Smooth muscle cell (in vitro differentiated cells): ENCODE data around the gene HSP90AA1. TPM values are rescaled to one million over a fixed set of nuclear protein-coding genes. Genes with fewer than 3 reads are reported as not detected.

Experiments used
- DNase-seq: peaks from one replicate; lab custom pipeline; 2025; ENCODE audit not compliant: unreplicated experiment; lab: John Stamatoyannopoulos, UW
- H2AFZ ChIP-seq: fragments of 200-600 bp; sonication (generic); 2 replicates; pipeline ENCODE4 v1.6.0; 2016; ENCODE audit warnings: antibody characterized with exemption, low read depth, mild to moderate bottlenecking
- H3F3A ChIP-seq: fragments of 200-600 bp; sonication (generic); 2 replicates; pipeline ENCODE4 v1.6.0; 2017; ENCODE audit warnings: antibody characterized with exemption, low read depth
- H3K27ac ChIP-seq: fragments of 200-600 bp; sonication (generic); 2 replicates; pipeline ENCODE4 v1.5.1; 2016; ENCODE audit warnings: low read depth, mild to moderate bottlenecking
- H3K27me3 ChIP-seq: fragments of 200-600 bp; sonication (generic); 2 replicates; pipeline ENCODE4 v1.6.1; 2016; ENCODE audit warnings: low read depth, mild to moderate bottlenecking
- H3K36me3 ChIP-seq: fragments of 200-600 bp; sonication (generic); 2 replicates; pipeline ENCODE4 v1.5.1; 2016; ENCODE audit warnings: low read depth
- H3K4me1 ChIP-seq: fragments of 200-600 bp; sonication (generic); 2 replicates; pipeline ENCODE4 v1.5.1; 2016; ENCODE audit warnings: low read depth
- H3K4me2 ChIP-seq: fragments of 200-600 bp; sonication (generic); 2 replicates; pipeline ENCODE4 v1.6.0; 2016; ENCODE audit warnings: mild to moderate bottlenecking
- H3K4me3 ChIP-seq: fragments of 200-600 bp; sonication (generic); 2 replicates; pipeline ENCODE4 v1.5.1; 2016; ENCODE audit warnings: mild to moderate bottlenecking
- H3K79me2 ChIP-seq: fragments of 200-600 bp; sonication (generic); 2 replicates; pipeline ENCODE4 v1.6.0; 2016; ENCODE audit warnings: low read depth, mild to moderate bottlenecking
- H3K9ac ChIP-seq: fragments of 200-600 bp; sonication (generic); 2 replicates; pipeline ENCODE4 v1.6.0; 2016; ENCODE audit warnings: low read depth
- H3K9me3 ChIP-seq: fragments of 200-600 bp; sonication (generic); replicated peaks from 2 replicates; pipeline ENCODE4 v1.5.1; 2016; ENCODE audit warnings: low read depth
- H4K20me1 ChIP-seq: fragments of 200-600 bp; sonication (generic); 2 replicates; pipeline ENCODE4 v1.6.0; 2016; ENCODE audit warnings: low read depth
- CTCF ChIP-seq: fragments of 200-600 bp; sonication (generic); IDR thresholded peaks from 2 replicates; pipeline ENCODE4 v1.5.1; 2017; ENCODE audit warnings: borderline replicate concordance, mild to moderate bottlenecking, antibody characterized with exemption; ENCODE audit not compliant: insufficient read depth, poor library complexity, severe bottlenecking
- WGBS: methylation state at CpG from one replicate; pipeline ENCODE4 v1.1.7; 2016; ENCODE audit warnings: low lambda C conversion rate; 5-methylcytosine and 5-hydroxymethylcytosine counted together
- polyA plus RNA-seq: library from polyadenylated mRNA; unstranded; fragments of >200 nt; fragmentation: Nextera tagmentation; extraction: Ambion mirVana; gene quantifications from 2 replicates; pipeline ENCODE4 v1.2.1, GENCODE V29; 2016
- total RNA-seq: library from RNA; depleted of rRNA; stranded (reverse); fragments of >200 nt; gene quantifications from 2 replicates; pipeline ENCODE4 v1.2.3, GENCODE V29; 2014

Gene HSP90AA1
- total and polyA plus RNA-seq, 2 experiments from 2014 or later, result 353 to 436 TPM

DNA sequence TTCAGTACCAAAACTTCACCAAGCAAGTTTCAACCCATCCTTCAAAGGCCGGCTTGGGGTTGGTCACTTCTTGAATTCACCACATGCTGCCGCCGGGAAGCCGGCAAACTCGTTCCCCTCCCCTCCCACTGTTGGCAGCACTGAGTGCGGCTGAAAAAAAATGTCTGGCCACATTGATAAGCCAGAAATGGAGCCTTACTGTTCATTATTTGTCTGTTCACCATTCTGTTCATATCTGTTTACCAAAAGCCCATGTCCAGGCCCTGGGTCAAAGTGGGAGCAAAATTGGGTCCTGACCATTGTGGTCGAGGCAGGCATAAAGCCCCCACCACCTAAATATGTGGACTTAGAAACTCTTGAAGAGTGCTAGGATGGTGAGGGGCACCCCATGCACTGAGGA, 7.3 kb upstream of the HSP90AA1 start:
- Histone ChIP-seq H3F3A (no peaks in the 10 kb centered on the region), H3K4me1 (no peaks in the 10 kb centered on the region), H2AFZ (no peak overlapping the region), H3K27me3 (no peaks in the 10 kb centered on the region), H3K9ac (no peak overlapping the region), H3K9me3 (no peaks in the 10 kb centered on the region), H4K20me1 (no peaks in the 10 kb centered on the region), H3K4me3 (no peak overlapping the region), H3K79me2 (no peaks in the 10 kb centered on the region), H3K36me3 (no peaks in the 10 kb centered on the region), H3K4me2 (no peak overlapping the region), H3K27ac (no peak overlapping the region)
- WGBS, result 80% methylated on average over 7 of the region's 7 CpGs
- no peak for DNase-seq
- no peak for TF ChIP-seq CTCF

GRCh38 chr14:102092806-102093205, 6.0 kb upstream of the HSP90AA1 start:
- Histone ChIP-seq H3K4me3 (no peak overlapping the region), H3K4me1 (peaks cover 4% of the 10 kb centered on the region), H3F3A (peaks cover 5% of the 10 kb centered on the region), H3K27ac (no peak overlapping the region), H3K27me3 (no peaks in the 10 kb centered on the region), H3K36me3 (no peaks in the 10 kb centered on the region), H4K20me1 (no peaks in the 10 kb centered on the region), H3K9me3 (no peaks in the 10 kb centered on the region), H2AFZ (no peak overlapping the region), H3K9ac (no peak overlapping the region), H3K79me2 (no peaks in the 10 kb centered on the region), H3K4me2 (no peak overlapping the region)
- DNase-seq, result no peak
- WGBS, result 98% methylated on average over 10 of the region's 10 CpGs
- no peak for TF ChIP-seq CTCF

DNA sequence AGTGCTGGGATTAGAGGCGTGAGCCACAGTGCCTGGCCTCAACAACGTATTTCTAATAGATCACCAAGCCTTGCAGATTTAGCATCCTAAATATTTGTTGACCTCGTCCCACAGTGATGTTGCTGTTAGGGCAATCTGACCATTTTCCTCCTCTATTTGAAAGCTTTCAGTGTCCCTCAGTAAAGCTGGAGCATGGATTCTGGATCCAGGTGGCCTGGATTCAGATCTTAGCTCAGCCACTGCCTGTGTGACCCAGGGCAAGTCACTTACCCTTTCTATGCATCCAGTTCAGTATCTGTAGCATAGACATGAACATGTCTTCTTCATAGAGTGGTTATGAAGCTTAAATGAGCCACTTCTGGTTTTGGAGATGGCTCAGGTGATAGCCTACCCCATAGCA, 3.9 kb upstream of the HSP90AA1 start:
- WGBS, result 89% methylated on average over 3 of the region's 3 CpGs
- no peak overlapping the region for H2AFZ ChIP-seq
- H3K79me2 ChIP-seq, result peaks cover 7% of the 10 kb centered on the region
- H4K20me1 ChIP-seq, result peaks cover 7% of the 10 kb centered on the region
- no peak overlapping the region for H3K9ac ChIP-seq
- no peaks in the 10 kb centered on the region for H3K36me3 ChIP-seq
- no peaks in the 10 kb centered on the region for H3K27me3 ChIP-seq
- H3K4me3 ChIP-seq, result no peak overlapping the region
- TF ChIP-seq CTCF, result no peak
- H3K9me3 ChIP-seq, result no peaks in the 10 kb centered on the region
- H3K27ac ChIP-seq, result no peak overlapping the region
- H3K4me2 ChIP-seq, result no peak overlapping the region
- DNase-seq, result no peak
- H3K4me1 ChIP-seq, result peaks cover 4% of the 10 kb centered on the region
- peaks cover 5% of the 10 kb centered on the region for H3F3A ChIP-seq

DNA sequence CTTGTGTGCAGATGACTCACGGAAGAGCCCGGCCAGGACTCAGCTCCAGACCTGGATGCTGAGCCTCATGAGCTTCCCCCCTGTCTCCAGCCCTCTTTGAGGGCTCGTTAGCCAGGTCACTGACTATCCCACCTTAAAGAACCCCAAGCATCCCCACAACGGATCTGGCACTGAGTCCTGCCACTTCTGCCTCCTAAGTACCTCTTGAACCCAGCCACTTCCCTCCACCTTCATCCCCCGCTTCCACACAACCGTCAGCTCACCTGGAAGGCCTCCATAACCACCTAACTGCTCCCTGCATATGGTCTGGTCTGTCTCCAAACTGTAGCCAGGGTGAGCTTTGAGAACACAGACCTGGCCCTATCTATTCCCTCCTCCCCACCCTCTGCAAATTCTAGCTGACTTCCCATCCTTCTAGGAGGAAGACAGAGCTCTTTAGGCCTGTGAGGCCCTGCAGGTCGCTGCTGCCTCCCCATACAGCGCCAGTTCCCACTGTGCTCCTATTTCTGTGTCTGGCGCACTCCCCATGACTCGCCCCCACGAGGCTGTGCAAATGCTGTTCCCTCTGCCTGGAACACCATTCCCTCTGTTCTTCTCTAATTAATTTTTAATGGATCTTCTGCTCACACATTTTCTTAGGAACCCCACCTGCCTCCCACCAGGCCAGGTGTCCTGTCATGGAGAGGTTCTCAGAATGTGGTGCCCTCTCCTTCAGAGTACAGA, 2.9 kb upstream of the HSP90AA1 start:
- peaks cover 16% of the 10 kb centered on the region for H3K79me2 ChIP-seq
- H3K9ac ChIP-seq, result no peak overlapping the region
- DNase-seq, result no peak
- 89% methylated on average over 11 of the region's 11 CpGs for WGBS
- peaks cover 12% of the 10 kb centered on the region for H3K4me1 ChIP-seq
- no peak for TF ChIP-seq CTCF
- no peaks in the 10 kb centered on the region for H3K27me3 ChIP-seq
- H3K9me3 ChIP-seq, result no peaks in the 10 kb centered on the region
- H3K36me3 ChIP-seq, result peaks cover 4% of the 10 kb centered on the region
- H2AFZ ChIP-seq, result no peak overlapping the region
- H3K4me2 ChIP-seq, result no peak overlapping the region
- H3K27ac ChIP-seq, result no peak overlapping the region
- peaks cover 16% of the 10 kb centered on the region for H4K20me1 ChIP-seq
- no peak overlapping the region for H3K4me3 ChIP-seq
- H3F3A ChIP-seq, result peaks cover 8% of the 10 kb centered on the region
